GM19240 (cell line): ENCODE results near the gene C14orf180.

Source experiments
- DNase-seq: peaks from one replicate; pipeline ENCODE4 v3.0.0; 2011; ENCODE audit warnings: low spot score; ENCODE audit not compliant: insufficient read length

C14orf180 gene

DNA sequence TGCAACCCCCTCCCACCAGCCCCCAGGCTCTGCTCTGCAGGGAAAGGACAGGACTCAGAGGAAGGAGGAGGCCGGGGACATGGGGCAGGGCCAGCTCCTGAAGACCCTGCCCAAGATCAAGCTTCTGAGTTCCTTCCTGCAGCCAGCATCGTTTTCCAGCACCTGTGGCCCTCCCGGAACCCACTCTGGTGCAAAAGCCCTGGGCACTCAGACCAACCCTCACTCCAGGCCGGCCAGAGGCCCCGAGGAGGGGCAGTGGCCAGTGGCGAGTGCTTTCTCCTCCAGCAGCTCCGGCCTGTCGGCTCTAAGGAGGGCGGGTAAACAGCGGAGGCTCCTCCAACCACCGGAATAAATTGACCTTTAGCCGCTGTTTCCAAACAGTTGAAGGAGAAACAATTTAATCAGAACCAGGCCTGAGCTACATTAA, 14.2 kb downstream of the C14orf180 start:
- DNase-seq: no peak

DNA sequence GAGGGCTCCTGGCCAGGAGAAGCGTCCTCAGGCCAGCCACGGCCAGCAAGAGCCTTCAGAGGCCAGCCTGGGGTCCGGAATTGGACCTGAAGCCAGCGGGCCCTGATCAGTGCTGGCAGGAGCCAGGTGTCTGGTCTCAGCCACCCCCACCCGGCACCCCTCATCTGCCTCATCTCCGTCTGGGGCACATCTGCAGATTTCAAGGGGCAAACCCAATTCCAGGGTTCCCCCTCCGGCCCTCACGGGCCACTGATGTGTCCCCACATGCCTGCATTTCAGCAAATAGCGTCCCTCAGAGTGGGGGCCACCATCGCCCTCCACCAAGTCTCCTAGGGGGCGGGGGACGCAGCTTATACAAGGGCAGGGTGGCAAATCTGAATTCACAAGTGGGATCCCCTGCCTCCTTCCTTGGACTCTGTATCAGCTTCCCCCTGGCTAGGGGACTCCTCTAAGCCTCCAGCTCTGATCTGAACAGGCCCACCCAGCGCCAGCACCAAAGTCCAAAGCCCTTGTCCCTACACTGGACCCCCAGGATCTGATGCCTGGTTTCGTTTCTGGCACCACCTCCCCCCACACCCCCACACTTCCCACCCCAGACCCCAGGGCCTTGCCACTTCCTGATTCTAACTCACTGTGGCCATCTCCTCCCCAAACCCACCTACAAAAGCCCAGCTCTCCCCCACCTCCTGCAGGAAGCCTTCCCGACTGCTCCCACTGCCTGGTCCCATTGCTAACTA, 14.9 kb downstream of the C14orf180 start:
- no peak for DNase-seq

- no peak for DNase-seq
Observed at GRCh38 chr14:104595116-104595675, 15.6 kb downstream of the C14orf180 start.

DNA sequence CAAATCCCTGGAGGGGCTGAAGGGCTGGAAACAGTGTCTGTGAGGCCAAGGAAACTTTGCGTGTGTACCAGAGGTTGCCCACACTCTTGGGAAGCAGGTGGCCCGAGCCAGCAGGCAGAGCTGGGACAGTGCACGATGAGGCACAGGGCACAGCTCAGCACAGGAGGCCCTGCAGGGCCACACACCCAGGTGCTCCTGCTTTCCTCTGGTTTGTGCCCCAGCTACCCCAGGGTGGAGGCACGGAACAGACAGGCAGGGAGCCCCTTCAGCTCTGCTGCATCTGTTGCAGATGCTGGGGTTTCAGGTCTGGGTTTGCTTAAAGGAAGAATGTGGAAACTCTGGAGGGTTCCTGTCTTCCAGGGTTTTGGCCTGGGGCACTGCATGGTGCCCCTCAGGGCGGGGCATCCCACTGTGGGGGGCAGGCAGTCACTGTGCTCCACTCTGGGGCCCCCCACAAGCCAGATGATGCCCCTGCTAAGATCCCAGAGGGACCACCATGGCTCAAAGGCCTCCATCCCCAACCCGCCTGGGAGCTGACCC, 16.4 kb downstream of the C14orf180 start:
- no peak for DNase-seq

DNA sequence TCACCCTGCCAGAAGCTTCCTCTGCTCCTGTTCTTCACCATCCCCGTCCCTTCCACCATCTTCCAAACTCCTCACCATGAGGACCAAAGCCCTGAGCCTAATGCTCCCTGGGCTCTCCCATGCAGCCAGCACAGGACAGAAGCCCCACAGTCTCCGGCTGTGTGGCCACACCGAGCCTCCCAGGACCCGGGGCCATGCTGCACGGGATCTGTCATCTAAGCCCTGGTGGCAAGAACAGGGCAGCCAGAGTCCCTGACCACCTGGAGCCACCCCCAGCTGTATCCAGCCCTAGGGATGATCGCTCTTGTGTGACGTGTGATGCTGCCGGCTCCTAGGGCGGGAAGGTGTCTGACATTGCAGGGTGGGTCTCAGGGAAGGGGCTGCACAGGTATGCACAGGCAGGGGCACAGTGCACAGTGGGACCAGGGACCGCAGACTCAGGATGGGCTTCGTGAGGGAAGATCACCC, 16.9 kb downstream of the C14orf180 start:
- no peak for DNase-seq

DNA sequence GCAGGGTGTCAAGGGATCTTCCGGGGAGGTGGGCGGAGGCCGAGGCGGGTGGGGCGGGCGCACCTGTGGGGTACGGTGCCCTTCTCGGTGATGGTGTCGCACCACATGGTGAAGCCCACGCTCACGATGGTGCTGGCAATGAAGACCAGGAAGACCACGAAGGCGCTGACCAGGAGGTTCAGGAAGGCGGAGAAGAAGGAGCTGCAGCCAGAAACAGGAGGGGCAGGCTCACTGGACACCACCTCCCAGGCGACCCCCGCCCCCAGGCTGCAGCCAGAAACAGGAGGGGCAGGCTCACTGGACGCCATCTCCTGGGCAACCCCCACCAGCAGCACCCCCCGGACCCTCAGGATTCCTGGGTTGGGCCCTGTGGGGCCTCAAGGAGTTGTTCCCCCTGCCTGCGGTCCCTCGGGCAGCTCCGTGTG, 17.4 kb downstream of the C14orf180 start:
- no peak for DNase-seq

DNA sequence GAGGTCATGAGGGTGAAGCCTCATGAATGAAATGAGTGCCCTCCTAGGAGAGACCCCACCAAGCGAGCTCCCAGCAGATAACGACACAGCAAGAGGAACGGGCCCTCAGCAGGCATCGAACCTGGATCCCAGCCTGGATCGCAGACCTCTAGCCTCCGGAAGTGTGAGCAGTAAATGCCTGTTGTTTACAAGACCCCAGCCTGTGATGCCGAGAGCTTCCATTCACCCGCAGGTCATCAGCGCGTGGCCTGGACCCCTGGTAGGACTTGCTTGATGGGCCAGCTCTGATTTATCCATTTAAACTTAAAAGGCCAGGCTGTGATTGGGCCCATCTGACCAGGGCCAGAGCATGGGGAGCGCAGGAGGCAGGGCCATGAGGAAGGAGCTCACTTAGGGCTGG, 18.0 kb downstream of the C14orf180 start:
- no peak for DNase-seq

- no peak for DNase-seq
Observed at GRCh38 chr14:104598039-104598909, 18.7 kb downstream of the C14orf180 start.

DNA sequence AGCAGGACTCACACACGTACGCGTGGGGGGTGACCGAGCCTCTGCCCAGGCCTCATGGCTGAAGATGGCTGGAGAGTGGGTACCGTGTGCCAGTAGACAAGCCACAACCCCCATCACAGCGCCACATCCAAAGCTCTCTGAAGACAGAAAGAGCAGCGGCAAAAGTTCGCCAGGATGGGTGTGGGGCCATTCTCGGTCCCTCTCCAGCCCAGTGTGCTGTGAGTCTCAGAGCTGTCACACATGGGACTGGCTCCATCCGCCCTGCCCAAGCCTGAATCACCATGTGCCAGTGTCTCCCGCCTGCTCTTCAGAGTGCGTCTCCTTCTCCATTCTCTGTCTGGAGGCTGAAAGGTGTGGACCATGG, 19.3 kb downstream of the C14orf180 start:
- DNase-seq: no peak

GRCh38 chr14:104599446-104599845, 19.9 kb downstream of the C14orf180 start:
- no peak for DNase-seq

GRCh38 chr14:104600141-104600643, 20.6 kb downstream of the C14orf180 start:
- DNase-seq: no peak

DNA sequence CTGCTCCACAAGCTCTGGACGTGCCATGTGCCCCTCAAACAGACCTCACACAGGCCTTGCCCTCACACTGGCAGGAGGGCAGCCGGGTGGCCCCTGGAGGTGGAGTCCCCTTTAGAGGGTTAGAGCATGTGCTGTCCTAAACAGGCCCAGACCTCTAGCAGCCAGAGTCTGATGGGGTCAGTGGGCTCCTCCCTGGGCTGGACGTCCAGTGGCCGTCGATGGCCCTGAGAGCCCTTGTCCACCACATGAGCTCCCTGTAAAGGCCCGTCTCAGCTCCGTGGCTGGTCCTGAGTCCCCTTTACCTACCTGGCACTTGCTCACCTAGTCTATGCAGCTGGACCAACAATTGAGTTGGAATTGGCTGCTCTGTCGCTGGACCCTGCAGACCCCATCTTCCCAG, 21.2 kb downstream of the C14orf180 start:
- DNase-seq: no peak

- DNase-seq: no peak
Observed at GRCh38 chr14:104601786-104602185, 22.2 kb downstream of the C14orf180 start.

- no peak for DNase-seq
Observed at GRCh38 chr14:104602315-104602932, 22.9 kb downstream of the C14orf180 start.

DNA sequence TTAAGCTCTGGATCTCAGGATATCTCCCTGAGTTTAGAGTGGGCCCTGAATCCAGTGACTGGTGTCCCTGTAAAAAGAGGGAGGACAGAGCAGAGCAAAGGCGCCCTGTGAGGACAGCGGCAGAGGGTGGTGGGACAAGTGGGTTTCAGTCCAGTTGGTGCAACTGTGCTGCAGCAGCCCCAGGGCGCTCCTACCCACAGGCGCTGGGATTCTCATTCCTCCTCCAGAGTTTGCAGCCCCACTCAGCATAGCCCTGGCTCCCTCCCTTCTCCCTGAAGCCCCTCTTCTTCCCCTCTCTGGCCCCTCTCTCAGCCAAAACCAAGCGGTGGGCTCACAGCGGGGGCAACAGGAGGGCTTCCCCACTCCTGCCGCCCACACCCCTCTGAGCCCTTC, 23.4 kb downstream of the C14orf180 start:
- DNase-seq: no peak

DNA sequence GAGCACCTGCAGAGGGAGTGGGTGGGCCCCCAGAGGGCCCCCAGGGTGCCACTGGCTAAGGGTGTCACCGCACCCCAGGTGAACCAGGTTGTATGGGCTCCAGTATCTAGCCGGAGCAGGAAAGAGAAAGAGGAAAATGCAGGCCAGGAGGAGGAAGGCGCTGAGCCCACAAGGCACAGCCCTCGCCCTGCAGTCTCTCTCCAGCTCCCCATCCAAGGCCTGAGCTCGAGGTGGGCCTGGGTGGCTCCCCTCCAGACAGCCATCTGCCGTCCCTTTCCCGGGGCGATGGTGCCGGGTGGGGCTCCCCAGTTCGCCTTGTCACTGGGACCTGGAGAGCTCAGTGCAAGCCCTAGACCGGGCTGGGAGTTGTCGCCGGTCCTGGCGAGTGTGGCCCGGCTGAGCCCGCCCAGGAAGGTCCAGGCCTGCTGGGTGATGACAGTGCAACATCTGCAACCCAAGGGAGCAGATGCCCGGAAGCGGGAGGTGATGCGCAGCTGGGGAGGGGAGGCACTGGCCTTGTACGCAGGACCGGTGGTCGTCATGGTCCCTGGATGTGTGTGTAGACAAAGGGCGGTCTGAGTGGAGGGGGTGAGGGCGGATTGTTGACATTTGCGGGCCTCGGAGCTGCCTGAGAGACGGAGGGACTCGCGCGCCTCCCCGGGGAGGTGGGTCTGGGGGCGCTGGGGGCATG, 24.3 kb downstream of the C14orf180 start:
- DNase-seq: no peak

DNA sequence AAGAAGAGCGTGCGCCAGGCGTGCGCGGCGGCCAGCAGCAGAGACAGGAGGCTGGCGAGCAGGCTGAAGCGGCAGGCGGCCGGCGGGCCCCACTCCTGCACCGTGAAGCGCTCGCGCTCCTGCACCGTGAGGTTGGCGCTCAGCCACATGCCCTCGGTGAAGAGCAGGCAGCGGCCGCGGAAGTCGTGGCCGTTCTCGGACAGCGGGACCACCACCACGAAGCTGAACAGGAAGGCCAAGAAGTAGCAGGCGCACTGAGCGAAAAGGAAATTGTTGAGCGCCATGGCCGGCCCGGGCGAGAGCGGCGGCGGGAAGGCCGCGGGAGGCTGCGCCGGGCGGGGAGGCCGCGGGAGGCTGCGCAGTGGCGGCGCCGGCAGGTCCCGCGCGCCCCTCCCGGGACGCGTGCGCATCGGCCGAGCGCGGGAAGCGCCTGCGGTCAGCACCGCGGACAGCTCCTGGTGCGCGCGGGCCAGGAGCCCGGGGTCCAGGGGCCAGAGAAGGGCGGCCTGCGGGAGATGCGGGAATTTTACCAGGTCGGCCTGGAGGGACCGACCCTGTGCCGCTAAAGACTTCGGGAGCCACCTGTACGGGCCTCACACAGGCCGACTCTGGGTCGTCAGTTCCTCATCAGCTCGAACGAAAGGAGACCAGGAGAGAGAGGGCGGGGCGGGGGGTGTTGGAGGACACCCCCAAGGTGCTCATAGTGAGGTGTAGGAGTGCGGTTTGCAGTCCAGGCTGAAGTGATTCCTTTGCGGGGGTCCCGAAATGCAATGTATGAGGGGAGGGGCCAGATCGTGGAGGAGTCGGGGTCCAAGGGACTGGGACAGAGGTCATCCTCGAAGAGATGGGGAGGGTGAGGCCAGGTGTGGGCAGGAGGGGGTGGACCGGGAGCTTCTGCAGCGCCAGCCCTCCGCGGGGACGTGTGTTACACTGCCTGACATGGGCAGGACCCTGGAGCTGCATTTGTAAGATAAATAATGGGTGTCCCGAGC, 25.2 kb downstream of the C14orf180 start, which contains the start of gene TMEM179:
Gene TMEM179 (minus strand): TSS at position 315 of the 992 bp plus-strand sequence. CDS start 31 bp downstream, at position 284.
- DNase-seq: no peak

DNA sequence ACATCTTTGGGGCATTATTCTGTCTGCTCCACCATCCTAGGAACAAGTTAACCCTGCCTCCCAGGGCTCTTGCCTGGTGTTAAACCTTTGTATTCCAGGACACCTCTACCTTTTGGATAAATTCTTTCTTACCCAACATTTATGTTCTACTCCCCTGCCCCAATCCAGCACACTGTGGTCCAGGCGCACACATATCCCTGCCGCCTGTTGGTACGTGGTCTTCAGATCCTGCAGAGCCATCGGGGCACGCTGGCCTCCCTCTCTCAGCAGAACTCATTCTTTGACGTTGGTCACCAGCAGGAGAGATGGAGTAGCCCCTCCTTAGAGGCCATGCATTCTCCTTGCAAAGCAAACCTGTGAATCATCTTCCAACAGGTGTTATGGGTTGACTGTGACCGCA, 30.1 kb downstream of the C14orf180 start:
- DNase-seq: no peak

GRCh38 chr14:104610749-104611310, 31.3 kb downstream of the C14orf180 start:
- no peak for DNase-seq
